Smooth muscle cell of the umbilical artery (primary cell): ENCODE data around the gene KRT84. TPM values are rescaled to one million over a fixed set of nuclear protein-coding genes. Genes with fewer than 3 reads are reported as not detected.

Experiments used
- total RNA-seq: library from RNA; depleted of rRNA; stranded (reverse); fragments of >200 nt; gene quantifications from 2 replicates; pipeline ENCODE4 v1.2.3, GENCODE V29; 2014

KRT84 gene
- total RNA-seq: not detected in 2 replicates

GRCh38 chr12:52385226-52385702 lies at the start of gene KRT84:
Gene KRT84 (minus strand): TSS chr12:52385652. CDS start chr12:52385585, 67 bp downstream.

GRCh38 chr12:52434081-52434733 lies 48.8 kb upstream of the KRT84 start, which contains the start of gene KRT75:
Gene KRT75 (minus strand): TSS chr12:52434371. CDS start chr12:52434304, 67 bp downstream.

GRCh38 chr12:52405922-52406385 lies 20.5 kb upstream of the KRT84 start, which contains the start of gene KRT82:
Gene KRT82 (minus strand): TSS chr12:52406335. CDS start chr12:52406277, 58 bp downstream.

GRCh38 chr12:52366738-52367485 lies 18.5 kb downstream of the KRT84 start, which contains the start of gene KRT85:
Gene KRT85 (minus strand): TSS chr12:52367481. CDS start chr12:52367405, 76 bp downstream.

Other genes starting within 250 kb of the KRT84 start
- 0.30 and 0.83 TPM in 2 replicates for gene KRT80, start 193.6 kb downstream of the KRT84 start, total RNA-seq
- 1.8 and 2.1 TPM in 2 replicates for gene KRT7, start 152.4 kb downstream of the KRT84 start, total RNA-seq
- gene KRT86, start 111.0 kb downstream of the KRT84 start, total RNA-seq: 0.09 TPM in 1 of 2 replicates, not detected in the other
- not detected in 2 replicates for gene KRT81, start 94.1 kb downstream of the KRT84 start, total RNA-seq
- not detected in 2 replicates for gene KRT83, start 64.3 kb downstream of the KRT84 start, total RNA-seq
- not detected in 2 replicates for gene KRT85, start 18.2 kb downstream of the KRT84 start, total RNA-seq
- not detected in 2 replicates for gene KRT82, start 20.7 kb upstream of the KRT84 start, total RNA-seq
- gene KRT75, start 48.7 kb upstream of the KRT84 start, total RNA-seq: not detected in 2 replicates
- gene KRT6B, start 66.5 kb upstream of the KRT84 start, total RNA-seq: not detected in 2 replicates
- not detected in 2 replicates for gene KRT6C, start 88.2 kb upstream of the KRT84 start, total RNA-seq
- gene KRT6A, start 107.6 kb upstream of the KRT84 start, total RNA-seq: not detected in 2 replicates
- gene KRT5, start 134.7 kb upstream of the KRT84 start, total RNA-seq: 0.23 TPM in 1 of 2 replicates, not detected in the other
- not detected in 2 replicates for gene KRT71, start 167.5 kb upstream of the KRT84 start, total RNA-seq
- not detected in 2 replicates for gene KRT74, start 188.2 kb upstream of the KRT84 start, total RNA-seq
- gene KRT72, start 215.8 kb upstream of the KRT84 start, total RNA-seq: not detected in 2 replicates
- gene KRT73, start 232.9 kb upstream of the KRT84 start, total RNA-seq: not detected in 2 replicates